ENCODE data around the gene TIMM17B. TPM values are rescaled to one million over a fixed set of nuclear protein-coding genes. Genes with fewer than 3 reads are reported as not detected.
A peak's percentile ranks its signal among the peaks of the same experiment; 100 is the strongest.
"Not testable (repeated sequence)": the region's sequence is repeated elsewhere in the genome, so short reads cannot be mapped to it uniquely, and the experiment has no call there.

Gene TIMM17B
- total RNA-seq, 2 donors from 2014 or later = 78.6 to 83.3 TPM

DNA sequence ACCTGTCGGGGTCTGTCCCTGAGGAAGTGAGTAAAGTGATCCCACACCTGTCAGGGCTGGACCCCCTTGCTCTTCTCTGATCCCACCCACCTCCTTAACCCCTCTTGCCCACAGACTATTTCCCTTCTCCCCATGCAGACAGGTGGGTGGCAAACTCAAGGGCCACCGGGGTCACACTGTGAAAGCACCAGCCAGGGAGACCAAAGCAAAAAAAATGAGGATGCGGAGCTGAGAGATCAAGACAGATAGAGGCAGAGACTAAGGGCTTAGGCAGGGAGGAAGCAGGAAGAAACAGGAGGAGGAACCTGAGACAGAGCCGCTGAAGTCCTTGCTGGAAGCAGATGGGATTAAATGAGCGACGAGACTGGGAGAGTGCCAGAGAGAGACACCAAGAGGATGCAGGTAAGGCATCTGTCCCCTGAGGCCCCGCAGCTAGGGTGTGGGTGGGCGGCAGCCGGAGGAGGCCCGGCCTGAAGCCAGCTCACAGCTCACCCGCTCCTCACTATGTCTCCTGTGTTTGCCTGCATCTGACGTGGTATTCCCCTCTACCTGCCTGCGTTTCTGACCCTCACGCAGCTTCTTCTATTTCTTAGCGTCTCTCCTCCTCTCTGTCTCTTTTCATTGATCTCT, 7.2 kb downstream of the TIMM17B start:
- H3K9me3 ChIP-seq (ENCODE audit: control insufficient read depth, low read length) = no peaks in the 10 kb centered on the region
- TF ChIP-seq, protein P1, sequence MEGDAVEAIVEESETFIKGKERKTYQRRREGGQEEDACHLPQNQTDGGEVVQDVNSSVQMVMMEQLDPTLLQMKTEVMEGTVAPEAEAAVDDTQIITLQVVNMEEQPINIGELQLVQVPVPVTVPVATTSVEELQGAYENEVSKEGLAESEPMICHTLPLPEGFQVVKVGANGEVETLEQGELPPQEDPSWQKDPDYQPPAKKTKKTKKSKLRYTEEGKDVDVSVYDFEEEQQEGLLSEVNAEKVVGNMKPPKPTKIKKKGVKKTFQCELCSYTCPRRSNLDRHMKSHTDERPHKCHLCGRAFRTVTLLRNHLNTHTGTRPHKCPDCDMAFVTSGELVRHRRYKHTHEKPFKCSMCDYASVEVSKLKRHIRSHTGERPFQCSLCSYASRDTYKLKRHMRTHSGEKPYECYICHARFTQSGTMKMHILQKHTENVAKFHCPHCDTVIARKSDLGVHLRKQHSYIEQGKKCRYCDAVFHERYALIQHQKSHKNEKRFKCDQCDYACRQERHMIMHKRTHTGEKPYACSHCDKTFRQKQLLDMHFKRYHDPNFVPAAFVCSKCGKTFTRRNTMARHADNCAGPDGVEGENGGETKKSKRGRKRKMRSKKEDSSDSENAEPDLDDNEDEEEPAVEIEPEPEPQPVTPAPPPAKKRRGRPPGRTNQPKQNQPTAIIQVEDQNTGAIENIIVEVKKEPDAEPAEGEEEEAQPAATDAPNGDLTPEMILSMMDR (conservative IDR thresholded peaks at IDR 0.05) = no peak
- no peak overlapping the region for H3K9ac ChIP-seq (ENCODE audit: extremely low read depth, low read length, poor library complexity, severe bottlenecking)
- peaks cover 3% of the 10 kb centered on the region for H3K27me3 Mint-ChIP-seq (ENCODE audit: insufficient read depth)
- H3K27me3 ChIP-seq (ENCODE audit: control insufficient read depth, insufficient read depth, low read length, poor library complexity, severe bottlenecking) = no peaks in the 10 kb centered on the region
- DNase-seq = no peak
- H3K27ac ChIP-seq (ENCODE audit: low read depth, low read length) = no peak overlapping the region
- H3K4me1 Mint-ChIP-seq = no peaks in the 10 kb centered on the region
- peaks cover 60% of the 10 kb centered on the region for H3K9me3 Mint-ChIP-seq
- peaks cover 8% of the 10 kb centered on the region for H3K36me3 ChIP-seq (ENCODE audit: control insufficient read depth, insufficient read depth, low read length)
- H3K4me3 ChIP-seq (ENCODE audit: low read length) = peak overlapping the region; percentile 69
- 40 to 44% methylated on average over 9 to 15 of the region's 15 CpGs for WGBS, 2 experiments (ENCODE audit: insufficient coverage in 1 of 2, insufficient read length in 1 of 2)
- peaks cover 8% of the 10 kb centered on the region for H3K36me3 Mint-ChIP-seq (ENCODE audit: low read depth)
- H3K4me3 Mint-ChIP-seq = peak overlapping the region; percentile 59
- H3K27ac Mint-ChIP-seq = peak overlapping the region; percentile 40
- no peaks in the 10 kb centered on the region for H3K4me1 ChIP-seq (ENCODE audit: control insufficient read depth, insufficient read depth, low read length)

- H3K4me3 ChIP-seq (ENCODE audit: low read length); H3K27ac Mint-ChIP-seq; H3K4me3 Mint-ChIP-seq; H3K9ac ChIP-seq (ENCODE audit: extremely low read depth, low read length, poor library complexity, severe bottlenecking); H3K27me3 Mint-ChIP-seq (ENCODE audit: insufficient read depth); DNase-seq; H3K27me3 ChIP-seq (ENCODE audit: control insufficient read depth, insufficient read depth, low read length, poor library complexity, severe bottlenecking); H3K36me3 ChIP-seq (ENCODE audit: control insufficient read depth, insufficient read depth, low read length); H3K4me1 ChIP-seq (ENCODE audit: control insufficient read depth, insufficient read depth, low read length); H3K4me1 Mint-ChIP-seq; H3K36me3 Mint-ChIP-seq (ENCODE audit: low read depth); H3K9me3 ChIP-seq (ENCODE audit: control insufficient read depth, low read length); H3K27ac ChIP-seq (ENCODE audit: low read depth, low read length): not testable (repeated sequence)
- peaks cover 50% of the 10 kb centered on the region for H3K9me3 Mint-ChIP-seq
- WGBS, 2 experiments (ENCODE audit: insufficient coverage in 1 of 2, insufficient read length in 1 of 2) = 86 to 95% methylated on average over 1 to 5 of the region's 5 CpGs
Measured at GRCh38 chrX:48886586-48886985, 11.0 kb downstream of the TIMM17B start.

- Mint-ChIP-seq H3K4me1 (no peaks in the 10 kb centered on the region), H3K9me3 (peaks cover 42% of the 10 kb centered on the region), H3K27me3 (ENCODE audit: insufficient read depth) (no peaks in the 10 kb centered on the region), H3K27ac (no peak overlapping the region), H3K36me3 (ENCODE audit: low read depth) (no peaks in the 10 kb centered on the region), H3K4me3 (no peak overlapping the region)
- Histone ChIP-seq H3K36me3 (ENCODE audit: control insufficient read depth, insufficient read depth, low read length) (no peaks in the 10 kb centered on the region), H3K9ac (ENCODE audit: extremely low read depth, low read length, poor library complexity, severe bottlenecking) (no peak overlapping the region), H3K4me3 (ENCODE audit: low read length) (no peak overlapping the region), H3K27me3 (ENCODE audit: control insufficient read depth, insufficient read depth, low read length, poor library complexity, severe bottlenecking) (no peaks in the 10 kb centered on the region), H3K4me1 (ENCODE audit: control insufficient read depth, insufficient read depth, low read length) (no peaks in the 10 kb centered on the region), H3K9me3 (ENCODE audit: control insufficient read depth, low read length) (no peaks in the 10 kb centered on the region), H3K27ac (ENCODE audit: low read depth, low read length) (no peak overlapping the region)
- no peak for DNase-seq
- 50 to 80% methylated on average over 2 to 10 of the region's 10 CpGs for WGBS, 2 experiments (ENCODE audit: insufficient coverage in 1 of 2, insufficient read length in 1 of 2)
- TF ChIP-seq, protein P1 (conservative IDR thresholded peaks at IDR 0.05) = peak; percentile 21
Measured at GRCh38 chrX:48883729-48884128, 13.8 kb downstream of the TIMM17B start.

DNA sequence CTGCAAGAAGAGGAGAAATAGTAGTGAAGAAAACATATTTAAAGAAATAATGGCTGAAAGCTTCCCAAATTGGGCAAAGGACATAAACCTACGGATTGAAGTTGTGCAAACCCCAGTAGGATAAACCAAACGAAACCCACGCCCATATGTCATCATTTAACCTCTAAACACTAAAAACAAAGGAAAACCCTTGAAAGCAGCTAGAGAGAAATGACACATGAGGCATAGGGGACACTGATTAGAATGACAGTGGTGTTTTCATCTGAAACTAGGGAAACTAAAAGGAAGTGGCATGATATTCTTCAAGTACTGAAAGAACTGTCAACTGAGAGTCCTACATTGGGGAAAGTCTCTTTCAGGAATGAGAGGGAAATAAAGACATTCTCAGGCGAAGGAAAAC, 20.6 kb downstream of the TIMM17B start:
- not testable (repeated sequence) for H3K9ac ChIP-seq (ENCODE audit: extremely low read depth, low read length, poor library complexity, severe bottlenecking); H3K4me1 ChIP-seq (ENCODE audit: control insufficient read depth, insufficient read depth, low read length); H3K27ac ChIP-seq (ENCODE audit: low read depth, low read length); H3K36me3 Mint-ChIP-seq (ENCODE audit: low read depth); DNase-seq; H3K4me1 Mint-ChIP-seq; H3K27me3 Mint-ChIP-seq (ENCODE audit: insufficient read depth); H3K4me3 ChIP-seq (ENCODE audit: low read length); H3K36me3 ChIP-seq (ENCODE audit: control insufficient read depth, insufficient read depth, low read length); H3K9me3 ChIP-seq (ENCODE audit: control insufficient read depth, low read length); H3K4me3 Mint-ChIP-seq; H3K27me3 ChIP-seq (ENCODE audit: control insufficient read depth, insufficient read depth, low read length, poor library complexity, severe bottlenecking); H3K27ac Mint-ChIP-seq
- WGBS, 2 experiments (ENCODE audit: insufficient coverage in 1 of 2, insufficient read length in 1 of 2) = 100% methylated on average over 2 of the region's 4 CpGs; no CpG with 5 or more reads in 1 of the 2 experiments
- peaks cover 38% of the 10 kb centered on the region for H3K9me3 Mint-ChIP-seq

DNA sequence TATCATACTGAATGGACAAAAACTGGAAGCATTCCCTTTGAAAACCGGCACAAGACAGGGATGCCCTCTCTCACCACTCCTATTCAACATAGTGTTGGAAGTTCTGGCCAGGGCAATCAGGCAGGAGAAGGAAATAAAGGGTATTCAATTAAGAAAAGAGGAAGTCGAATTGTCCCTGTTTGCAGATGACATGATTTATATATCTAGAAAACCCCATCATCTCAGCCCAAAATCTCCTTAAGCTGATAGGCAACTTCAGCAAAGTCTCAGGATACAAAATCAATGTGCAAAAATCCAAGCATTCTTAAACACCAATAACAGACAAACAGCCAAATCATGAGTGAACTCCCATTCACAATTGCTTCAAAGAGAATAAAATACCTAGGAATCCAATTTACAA, 25.6 kb downstream of the TIMM17B start:
- not testable (repeated sequence) for H3K4me3 ChIP-seq (ENCODE audit: low read length); H3K9me3 ChIP-seq (ENCODE audit: control insufficient read depth, low read length); H3K4me3 Mint-ChIP-seq; H3K27ac Mint-ChIP-seq; DNase-seq; H3K36me3 ChIP-seq (ENCODE audit: control insufficient read depth, insufficient read depth, low read length); H3K27me3 ChIP-seq (ENCODE audit: control insufficient read depth, insufficient read depth, low read length, poor library complexity, severe bottlenecking); H3K36me3 Mint-ChIP-seq (ENCODE audit: low read depth); H3K27ac ChIP-seq (ENCODE audit: low read depth, low read length); H3K9ac ChIP-seq (ENCODE audit: extremely low read depth, low read length, poor library complexity, severe bottlenecking); H3K4me1 Mint-ChIP-seq; H3K4me1 ChIP-seq (ENCODE audit: control insufficient read depth, insufficient read depth, low read length)
- H3K27me3 Mint-ChIP-seq (ENCODE audit: insufficient read depth) = peaks cover 17% of the 10 kb centered on the region
- WGBS, 2 experiments (ENCODE audit: insufficient coverage in 1 of 2, insufficient read length in 1 of 2) = no CpG with 5 or more reads among the region's 2 CpGs
- H3K9me3 Mint-ChIP-seq = peaks cover 38% of the 10 kb centered on the region
